B cell (primary cell): ENCODE data around the gene KLHDC8B. TPM values are rescaled to one million over a fixed set of nuclear protein-coding genes. Genes with fewer than 3 reads are reported as not detected.
A peak's percentile ranks its signal among the peaks of the same experiment; 100 is the strongest.

Experiments
- ATAC-seq: fragments of 200-7000 bp; cut with Tn5 transposase; one replicate; pipeline ENCODE4 v1.10.0; 2021; ENCODE audit warnings: low read depth, mild to moderate bottlenecking, moderate number of reproducible peaks, moderate library complexity
- CTCF ChIA-PET: fragments of 350-600 bp; sonication (Branson Sonifier 250); formaldehyde crosslinking; loops from one replicate; lab custom pipeline; 2021; ENCODE audit warnings: antibody characterized with exemption, inconsistent platforms; lab: Charles Lee
- POLR2A ChIA-PET: fragments of 350-600 bp; sonication (Branson Sonifier 250); formaldehyde crosslinking; loops from one replicate; lab custom pipeline; 2021; ENCODE audit warnings: antibody characterized with exemption; lab: Charles Lee
- DNase-seq: peaks from one replicate; pipeline ENCODE4 v3.0.0; 2013
- H2AFZ ChIP-seq: 2 replicates; pipeline ENCODE4 v1.6.1; 2012; ENCODE audit warnings: mild to moderate bottlenecking, low read depth, low read length; ENCODE audit not compliant: insufficient read depth, poor library complexity, severe bottlenecking
- H3K27ac ChIP-seq, 2 donors: 1 replicate in 1 of 2; 2 replicates in 1 of 2; pipeline ENCODE4 v1.5.1; 2012 to 2013; ENCODE audit warnings: low read length in 2 of 2, mild to moderate bottlenecking in 2 of 2, moderate library complexity in 1 of 2
- H3K27me3 ChIP-seq, 4 experiments: fragments of 200-600 bp in 1 of 4; sonication (generic) in 1 of 4; replicated peaks in 1 of 4; 1 replicate in 2 of 4; 2 replicates in 2 of 4; pipeline versions ENCODE4 v1.6.1 to v1.7.0; 2013 to 2016; ENCODE audit warnings: low read length in 3 of 4, mild to moderate bottlenecking in 2 of 4, mixed read lengths in 1 of 4, moderate library complexity in 1 of 4; ENCODE audit not compliant: insufficient read depth in 4 of 4, control insufficient read depth in 3 of 4; ENCODE audit errors: control extremely low read depth in 1 of 4
- H3K36me3 ChIP-seq, 2 experiments: replicated peaks in 1 of 2; 1 replicate in 1 of 2; 2 replicates in 1 of 2; pipeline versions ENCODE4 v1.6.1 to v1.7.1; 2013; ENCODE audit warnings: low read length in 1 of 2; ENCODE audit not compliant: insufficient read depth in 2 of 2, control insufficient read depth in 1 of 2; ENCODE audit errors: control extremely low read depth in 1 of 2, extremely low read depth in 1 of 2
- H3K4me1 ChIP-seq, 2 donors: fragments of 200-600 bp in 1 of 2; sonication (generic) in 1 of 2; 1 replicate in 1 of 2; 2 replicates in 1 of 2; pipeline versions ENCODE4 v1.5.1 to v1.6.1; 2013 to 2017; ENCODE audit warnings: low read length in 2 of 2; ENCODE audit not compliant: control insufficient read depth in 2 of 2, insufficient read depth in 2 of 2
- H3K4me2 ChIP-seq: replicated peaks from 2 replicates; pipeline ENCODE3; 2012; ENCODE audit warnings: mild to moderate bottlenecking, low read depth, low read length; ENCODE audit not compliant: poor library complexity, severe bottlenecking
- H3K4me3 ChIP-seq, 5 experiments: fragments of 200-600 bp in 1 of 5; sonication (generic) in 1 of 5; 1 replicate in 3 of 5; 2 replicates in 2 of 5; pipeline versions ENCODE4 v1.5.1 to v1.7.0; 2011 to 2016; ENCODE audit warnings: low read length in 4 of 5, mild to moderate bottlenecking in 4 of 5, low read depth in 2 of 5, control low read depth in 1 of 5, moderate library complexity in 1 of 5; ENCODE audit not compliant: insufficient read depth in 1 of 5; ENCODE audit errors: control extremely low read depth in 1 of 5, extremely low read depth in 1 of 5
- H3K79me2 ChIP-seq: fragments of 200-600 bp; sonication (generic); one replicate; pipeline ENCODE4 v1.6.0; 2016; ENCODE audit warnings: low read length; ENCODE audit not compliant: control insufficient read depth, insufficient read depth
- H3K9ac ChIP-seq: fragments of 200-600 bp; sonication (generic); 2 replicates; pipeline ENCODE4 v1.6.1; 2017; ENCODE audit warnings: mild to moderate bottlenecking, low read length, moderate library complexity
- H3K9me3 ChIP-seq, 3 donors: one replicate each; pipeline versions ENCODE4 v1.6.1 to v1.7.1; 2013; ENCODE audit warnings: low read length in 2 of 3; ENCODE audit not compliant: control insufficient read depth in 2 of 3, insufficient read depth in 1 of 3; ENCODE audit errors: control extremely low read depth in 1 of 3
- H4K20me1 ChIP-seq: 2 replicates; pipeline ENCODE4 v1.6.0; 2012; ENCODE audit warnings: mild to moderate bottlenecking, low read length; ENCODE audit not compliant: insufficient read depth, control insufficient read depth, poor library complexity, severe bottlenecking
- H3K27ac Mint-ChIP-seq: one replicate; pipeline ENCODE4 v1.8.0; 2021; ENCODE audit warnings: mixed read lengths
- H3K27me3 Mint-ChIP-seq: one replicate; pipeline ENCODE4 v1.8.0; 2021; ENCODE audit warnings: mixed read lengths
- H3K4me1 Mint-ChIP-seq: one replicate; pipeline ENCODE4 v1.8.0; 2021; ENCODE audit warnings: mixed read lengths
- H3K4me3 Mint-ChIP-seq: one replicate; pipeline ENCODE4 v1.8.0; 2021; ENCODE audit warnings: mixed read lengths
- H3K9me3 Mint-ChIP-seq: one replicate; pipeline ENCODE4 v1.8.0; 2022; ENCODE audit warnings: mixed read lengths; ENCODE audit not compliant: insufficient read depth
- CTCF ChIP-seq: fragments of 200-600 bp; IDR thresholded peaks from one replicate; pipeline ENCODE4 v1.8.0; 2022; ENCODE audit warnings: antibody characterized with exemption, mild to moderate bottlenecking
- EZH2 ChIP-seq: IDR thresholded peaks from 2 replicates; pipeline ENCODE4 v1.6.1; 2012; ENCODE audit warnings: borderline replicate concordance, low read depth, mild to moderate bottlenecking, moderate library complexity, low read length; ENCODE audit not compliant: insufficient read depth, poor library complexity, severe bottlenecking
- WGBS: methylation state at CpG from one replicate; pipeline ENCODE4 v1.1.5; 2013; ENCODE audit warnings: missing lambda C conversion rate; ENCODE audit not compliant: insufficient coverage; 5-methylcytosine and 5-hydroxymethylcytosine counted together
- intact Hi-C: fragments of 100-400 bp; cut with micrococcal nuclease; formaldehyde crosslinking; loops from one replicate; pipeline ENCODE4 v1.10.0; 2022
- polyA plus RNA-seq: library from polyadenylated mRNA; depleted of rRNA; stranded (reverse); fragments of >200 nt; gene quantifications from 2 replicates; pipeline ENCODE4 v1.2.3, GENCODE V29; 2012
- total RNA-seq, 2 donors: library from RNA; stranded (reverse); fragments of 120-200 nt in 1 of 2; gene quantifications; 1 replicate in 1 of 2; 2 replicates in 1 of 2; pipeline versions ENCODE4 v1.2.3 to v1.2.4, GENCODE V29; 2013 to 2022

KLHDC8B gene
- total and polyA plus RNA-seq, 2 donors (not counting 1 experiment from before 2014, with no cell fraction given) = 0.43 to 3.6 TPM

GRCh38 chr3:49165771-49166751 is 5.3 kb upstream of the KLHDC8B start, which contains the start of gene CCDC71:
Gene CCDC71, minus strand, starts transcription at chr3:49166331. Its CDS starts 2,123 bp downstream, at chr3:49164208.
- H3K4me1 ChIP-seq = peaks cover 25 to 31% of the 10 kb centered on the region in 2 donors
- DNase-seq (peak; percentile 84), ATAC-seq (peak; percentile 73)
- ChIA-PET POLR2A (interaction anchor here (2.2 kb wide), 1 partner anchor 45 kb away, joined by 6 read pairs; the partner anchor contains the start of gene USP19), CTCF (interaction anchor here (0.8 to 1.5 kb wide), 5 partner anchors 9 to 283 kb away, joined by 3 to 7 read pairs (median 3); partner anchors contain the start of gene NICN1)
- peaks cover 28% of the 10 kb centered on the region for H3K4me1 Mint-ChIP-seq
- peaks cover 25% of the 10 kb centered on the region for H3K79me2 ChIP-seq
- H3K9me3 ChIP-seq = peaks cover 0 to 12% (median 4%) of the 10 kb centered on the region in 3 donors
- H4K20me1 ChIP-seq = peaks cover 10% of the 10 kb centered on the region
- H3K4me2 ChIP-seq = peak within 1 kb of the TSS; percentile 98
- peak within 1 kb of the TSS; percentile 91 for H3K9ac ChIP-seq
- TF ChIP-seq EZH2 (no peak), CTCF (no peak)
- no peaks in the 10 kb centered on the region for H3K9me3 Mint-ChIP-seq
- 6% methylated on average over 67 of the region's 69 CpGs for WGBS
- peaks cover 0 to 7% (median 1%) of the 10 kb centered on the region in 4 experiments for H3K27me3 ChIP-seq
- H3K27ac Mint-ChIP-seq = peak within 1 kb of the TSS; percentile 94
- intact Hi-C loops = loop anchor here (1.0 to 2.0 kb wide), 2 partner anchors 45 to 62 kb away; partner anchors contain the start of genes QARS1 and USP19
- H3K4me3 Mint-ChIP-seq = peak within 1 kb of the TSS; percentile 90
- H3K27me3 Mint-ChIP-seq = peaks cover 7% of the 10 kb centered on the region
- H3K27ac ChIP-seq = peak within 1 kb of the TSS; percentile 50 to 71
- H3K36me3 ChIP-seq = peaks cover 3 to 22% of the 10 kb centered on the region in 2 experiments
- H2AFZ ChIP-seq = peak within 1 kb of the TSS; percentile 91
- H3K4me3 ChIP-seq = peak within 1 kb of the TSS; percentile 55 to 97 (median 82)
